MCF 10A (cell line): ENCODE data around the gene HLA-A. TPM values are rescaled to one million over a fixed set of nuclear protein-coding genes. Genes with fewer than 3 reads are reported as not detected.
A peak's percentile ranks its signal among the peaks of the same experiment; 100 is the strongest.

Experiments used
- BruUV-seq: library from RNA; stranded (reverse); fragments of 400-500 nt; replicated peaks from 2 replicates; lab custom pipeline; 2021; lab: Mats Ljungman, UMichigan
- CTCF ChIA-PET: fragments of 300-600 bp; sonication (Branson Sonifier 250); formaldehyde crosslinking; extraction: SDS; loops from one replicate; lab custom pipeline; 2021; ENCODE audit warnings: antibody characterized with exemption, inconsistent platforms; lab: Yijun Ruan, JAX
- POLR2A ChIA-PET: fragments of 300-600, 350-650 bp; sonication (Branson Sonifier 250); formaldehyde crosslinking; extraction: SDS; loops from one replicate; lab custom pipeline; 2020; ENCODE audit warnings: antibody characterized with exemption, inconsistent platforms; lab: Yijun Ruan, JAX
- DNase-seq: peaks from one replicate; pipeline ENCODE4 v3.0.0-alpha.2; 2018; ENCODE audit not compliant: unreplicated experiment
- H3K27ac Mint-ChIP-seq: one replicate; pipeline ENCODE4 v1.8.0; 2022; ENCODE audit warnings: mild to moderate bottlenecking, low read depth, mixed read lengths; ENCODE audit not compliant: unreplicated experiment
- H3K27me3 Mint-ChIP-seq: one replicate; pipeline ENCODE4 v1.8.0; 2022; ENCODE audit warnings: mixed read lengths; ENCODE audit not compliant: insufficient read depth, unreplicated experiment
- H3K36me3 Mint-ChIP-seq: one replicate; pipeline ENCODE4 v1.8.0; 2022; ENCODE audit warnings: mild to moderate bottlenecking, moderate library complexity, mixed read lengths; ENCODE audit not compliant: insufficient read depth, unreplicated experiment
- H3K4me1 Mint-ChIP-seq: one replicate; pipeline ENCODE4 v1.8.0; 2022; ENCODE audit warnings: mixed read lengths; ENCODE audit not compliant: insufficient read depth, unreplicated experiment
- H3K4me3 Mint-ChIP-seq: one replicate; pipeline ENCODE4 v1.8.0; 2022; ENCODE audit warnings: mild to moderate bottlenecking, moderate library complexity, mixed read lengths; ENCODE audit not compliant: unreplicated experiment
- H3K9me3 Mint-ChIP-seq: one replicate; pipeline ENCODE4 v1.8.0; 2022; ENCODE audit warnings: mixed read lengths; ENCODE audit not compliant: unreplicated experiment
- CTCF ChIP-seq: fragments of 200-600 bp; IDR thresholded peaks from one replicate; pipeline ENCODE4 v1.8.0; 2022; ENCODE audit warnings: antibody characterized with exemption, mild to moderate bottlenecking; ENCODE audit not compliant: unreplicated experiment
- intact Hi-C: fragments of 100-400 bp; cut with micrococcal nuclease; formaldehyde crosslinking; loops from 2 replicates; pipeline ENCODE4 v1.14.1; 2022
- total RNA-seq: library from RNA; stranded (reverse); gene quantifications from 2 replicates; pipeline ENCODE4 v1.2.3, GENCODE V29; 2022

HLA-A gene
- total RNA-seq, 1 experiment from 2014 or later, result 139 TPM

GRCh38 chr6:29941016-29941415 is 1.3 kb upstream of the HLA-A start:
- no peak for TF ChIP-seq CTCF
- CTCF ChIA-PET, result interaction anchor here (0.6 to 1.3 kb wide), 2 partner anchors 37 to 55 kb away, joined by 3 to 4 read pairs; no protein-coding TSS in a partner anchor
- peaks cover 23% of the 10 kb centered on the region for H3K36me3 Mint-ChIP-seq
- H3K27ac Mint-ChIP-seq, result peak overlapping the region; percentile 100
- H3K4me3 Mint-ChIP-seq, result peak overlapping the region; percentile 96
- intact Hi-C loops, result no loop called here
- BruUV-seq, result no TSS peak
- H3K9me3 Mint-ChIP-seq, result no peaks in the 10 kb centered on the region
- POLR2A ChIA-PET, result interaction anchor here (1.0 to 1.7 kb wide), 8 partner anchors 12 to 150 kb away, joined by 3 to 16 read pairs (median 6); no protein-coding TSS in a partner anchor
- H3K27me3 Mint-ChIP-seq, result no peaks in the 10 kb centered on the region
- H3K4me1 Mint-ChIP-seq, result peaks cover 12% of the 10 kb centered on the region
- DNase-seq, result no peak

- peaks cover 12% of the 10 kb centered on the region for H3K4me1 Mint-ChIP-seq
- no peaks in the 10 kb centered on the region for H3K9me3 Mint-ChIP-seq
- H3K36me3 Mint-ChIP-seq, result peaks cover 26% of the 10 kb centered on the region
- intact Hi-C loops, result no loop called here
- peak overlapping the region; percentile 100 for H3K27ac Mint-ChIP-seq
- ChIA-PET CTCF (interaction anchor here (0.6 to 1.3 kb wide), 2 partner anchors 36 to 55 kb away, joined by 3 to 4 read pairs; no protein-coding TSS in a partner anchor), POLR2A (interaction anchor here (0.6 to 1.7 kb wide), 9 partner anchors 11 to 150 kb away, joined by 3 to 16 read pairs (median 6); no protein-coding TSS in a partner anchor)
- H3K27me3 Mint-ChIP-seq, result no peaks in the 10 kb centered on the region
- peak overlapping the region; percentile 96 for H3K4me3 Mint-ChIP-seq
- peak; percentile 17 for DNase-seq
- no peak for TF ChIP-seq CTCF
- BruUV-seq, result TSS peak; percentile 87
These were observed 861 bp upstream of the HLA-A start for GRCh38 chr6:29941471-29941870.

- Mint-ChIP-seq H3K27me3 (no peaks in the 10 kb centered on the region), H3K27ac (peak overlapping the region; percentile 100), H3K4me3 (peak overlapping the region; percentile 96), H3K36me3 (peaks cover 26% of the 10 kb centered on the region), H3K9me3 (no peaks in the 10 kb centered on the region), H3K4me1 (peaks cover 12% of the 10 kb centered on the region)
- intact Hi-C loops, result loop anchor here (1.0 kb wide), 1 partner anchor 25 kb away; no protein-coding TSS in a partner anchor
- no TSS peak for BruUV-seq
- POLR2A ChIA-PET, result interaction anchor here (0.6 to 1.7 kb wide), 10 partner anchors 11 to 151 kb away, joined by 3 to 16 read pairs (median 6); no protein-coding TSS in a partner anchor
- no peak for DNase-seq
- CTCF ChIA-PET, result interaction anchor here (0.7 to 1.3 kb wide), 2 partner anchors 36 to 93 kb away, joined by 4 read pairs; no protein-coding TSS in a partner anchor
- no peak for TF ChIP-seq CTCF
These were observed 437 bp upstream of the HLA-A start for GRCh38 chr6:29941916-29942274.

- Mint-ChIP-seq H3K36me3 (peaks cover 26% of the 10 kb centered on the region), H3K27ac (peak overlapping the region; percentile 100), H3K4me1 (peaks cover 12% of the 10 kb centered on the region), H3K9me3 (no peaks in the 10 kb centered on the region), H3K4me3 (peak overlapping the region; percentile 96), H3K27me3 (no peaks in the 10 kb centered on the region)
- TF ChIP-seq CTCF, result no peak
- POLR2A ChIA-PET, result no interaction called here
- intact Hi-C loops, result no loop called here
- CTCF ChIA-PET, result no interaction called here
- no peak for DNase-seq
- BruUV-seq, result no TSS peak
These were observed 978 bp downstream of the HLA-A start for GRCh38 chr6:29943053-29943966.
